GM23248 (cell line): Measurements from ENCODE around the gene NHLRC2. TPM values are rescaled to one million over a fixed set of nuclear protein-coding genes. Genes with fewer than 3 reads are reported as not detected.

Experiments
- DNase-seq: peaks from one replicate; pipeline ENCODE4 v3.0.0-alpha.2; 2015
- H2AFZ ChIP-seq: fragments of 200-600 bp; sonication (generic); 2 replicates; pipeline ENCODE4 v1.6.1; 2016; ENCODE audit warnings: antibody characterized with exemption
- H3F3A ChIP-seq: fragments of 200-600 bp; sonication (generic); 2 replicates; pipeline ENCODE4 v1.6.1; 2016; ENCODE audit warnings: mild to moderate bottlenecking, antibody characterized with exemption, mixed run types; ENCODE audit not compliant: insufficient read depth
- H3K27ac ChIP-seq: fragments of 200-600 bp; sonication (generic); 2 replicates; pipeline ENCODE4 v1.5.1; 2016; ENCODE audit warnings: mild to moderate bottlenecking
- H3K27me3 ChIP-seq: fragments of 200-600 bp; sonication (generic); replicated peaks from 2 replicates; pipeline ENCODE4 v1.6.1; 2016; ENCODE audit warnings: mild to moderate bottlenecking; ENCODE audit not compliant: insufficient read depth
- H3K36me3 ChIP-seq: fragments of 200-600 bp; sonication (generic); 2 replicates; pipeline ENCODE4 v1.6.1; 2016; ENCODE audit warnings: low read depth, mild to moderate bottlenecking
- H3K4me1 ChIP-seq: fragments of 200-600 bp; sonication (generic); 2 replicates; pipeline ENCODE4 v1.6.1; 2016; ENCODE audit warnings: mild to moderate bottlenecking; ENCODE audit not compliant: insufficient read depth
- H3K4me2 ChIP-seq: fragments of 200-600 bp; sonication (generic); one replicate; pipeline ENCODE4 v1.6.1; 2016; ENCODE audit warnings: mild to moderate bottlenecking; ENCODE audit not compliant: unreplicated experiment
- H3K4me3 ChIP-seq: fragments of 200-600 bp; sonication (generic); 2 replicates; pipeline ENCODE4 v1.5.1; 2016; ENCODE audit warnings: mild to moderate bottlenecking
- H3K79me2 ChIP-seq: fragments of 200-600 bp; sonication (generic); 2 replicates; pipeline ENCODE4 v1.6.1; 2016; ENCODE audit warnings: mild to moderate bottlenecking; ENCODE audit not compliant: insufficient read depth
- H3K9ac ChIP-seq: fragments of 200-600 bp; sonication (generic); 2 replicates; pipeline ENCODE4 v1.6.1; 2016; ENCODE audit warnings: mild to moderate bottlenecking
- H3K9me2 ChIP-seq: fragments of 200-600 bp; sonication (generic); 2 replicates; pipeline ENCODE4 v1.6.1; 2016; ENCODE audit warnings: mixed run types, mild to moderate bottlenecking, moderate library complexity; ENCODE audit not compliant: insufficient read depth
- H3K9me3 ChIP-seq: fragments of 200-600 bp; sonication (generic); one replicate; pipeline ENCODE4 v1.6.1; 2017; ENCODE audit warnings: low read depth
- H4K20me1 ChIP-seq: fragments of 200-600 bp; sonication (generic); 2 replicates; pipeline ENCODE4 v1.6.0; 2016; ENCODE audit not compliant: insufficient read depth
- EZH2 ChIP-seq: fragments of 200-600 bp; sonication (generic); IDR thresholded peaks from 2 replicates; pipeline ENCODE4 v1.6.1; 2018; ENCODE audit warnings: antibody characterized with exemption, mild to moderate bottlenecking; ENCODE audit not compliant: insufficient read depth, poor library complexity, severe bottlenecking
- EZH2phosphoT487 ChIP-seq: fragments of 200-600 bp; sonication (generic); IDR thresholded peaks from 2 replicates; pipeline ENCODE4 v1.6.1; 2018; ENCODE audit warnings: antibody characterized with exemption, moderate library complexity, mild to moderate bottlenecking, low read depth; ENCODE audit not compliant: insufficient read depth
- WGBS, 2 experiments: methylation state at CpG; one replicate each; pipeline ENCODE4 v1.1.6; 2015 to 2017; ENCODE audit warnings: low lambda C conversion rate in 2 of 2, low coverage in 1 of 2; ENCODE audit errors: missing lambda C conversion rate in 2 of 2; 5-methylcytosine and 5-hydroxymethylcytosine counted together
- in situ Hi-C: fragments of 300-500 bp; cut with MboI; formaldehyde crosslinking; loops from 2 replicates; pipeline ENCODE4 v1.15.0; 2020
- polyA plus RNA-seq: library from polyadenylated mRNA; unstranded; fragments of >200 nt; fragmentation: Nextera tagmentation; extraction: Ambion mirVana; gene quantifications from 2 replicates; pipeline ENCODE4 v1.2.1, GENCODE V29; 2016
- total RNA-seq: library from RNA; depleted of rRNA; stranded (reverse); fragments of >200 nt; shearing (Covaris generic); gene quantifications from 2 replicates; pipeline ENCODE4 v1.2.3, GENCODE V29; 2014

Gene NHLRC2
- total and polyA plus RNA-seq, 2 experiments from 2014 or later, result 10.1 to 10.2 TPM

- Histone ChIP-seq H3K27me3 (no peaks in the 10 kb centered on the region), H3K9ac (no peak overlapping the region), H3K9me3 (no peaks in the 10 kb centered on the region), H3K27ac (no peak overlapping the region), H3K4me1 (no peaks in the 10 kb centered on the region), H3F3A (no peaks in the 10 kb centered on the region), H2AFZ (no peak overlapping the region), H4K20me1 (no peaks in the 10 kb centered on the region), H3K4me2 (no peak overlapping the region), H3K9me2 (no peaks in the 10 kb centered on the region), H3K4me3 (no peak overlapping the region), H3K36me3 (peaks cover 18% of the 10 kb centered on the region; the same call in 1 of the 2 replicates), H3K79me2 (no peaks in the 10 kb centered on the region)
- in situ Hi-C loops, result no loop called here
- TF ChIP-seq EZH2phosphoT487 (no peak), EZH2 (no peak)
- 78 to 79% methylated on average over 2 of the region's 2 CpGs for WGBS, 2 experiments
- DNase-seq, result no peak
These were observed 60.5 kb downstream of the NHLRC2 start for GRCh38 chr10:113914956-113915355.

GRCh38 chr10:113915540-113915939, 61.1 kb downstream of the NHLRC2 start:
- no peak overlapping the region for H3K27ac ChIP-seq
- no peaks in the 10 kb centered on the region for H3K79me2 ChIP-seq
- no peaks in the 10 kb centered on the region for H3K4me1 ChIP-seq
- H2AFZ ChIP-seq, result no peak overlapping the region
- H3K27me3 ChIP-seq, result no peaks in the 10 kb centered on the region
- no peak overlapping the region for H3K4me2 ChIP-seq
- no peak overlapping the region for H3K4me3 ChIP-seq
- no peak for TF ChIP-seq EZH2phosphoT487
- no peak for TF ChIP-seq EZH2
- no peaks in the 10 kb centered on the region for H4K20me1 ChIP-seq
- H3F3A ChIP-seq, result no peaks in the 10 kb centered on the region
- H3K36me3 ChIP-seq, result peaks cover 18% of the 10 kb centered on the region; the same call in 1 of the 2 replicates
- H3K9me3 ChIP-seq, result no peaks in the 10 kb centered on the region
- no peak for DNase-seq
- WGBS, 2 experiments, result 100% methylated on average over 2 of the region's 2 CpGs
- H3K9ac ChIP-seq, result no peak overlapping the region
- H3K9me2 ChIP-seq, result no peaks in the 10 kb centered on the region
- in situ Hi-C loops, result no loop called here

GRCh38 chr10:113916053-113916452, 61.6 kb downstream of the NHLRC2 start:
- no peaks in the 10 kb centered on the region for H4K20me1 ChIP-seq
- H3K36me3 ChIP-seq, result peaks cover 13% of the 10 kb centered on the region; the same call in 1 of the 2 replicates
- H3K27me3 ChIP-seq, result no peaks in the 10 kb centered on the region
- H3K9me2 ChIP-seq, result no peaks in the 10 kb centered on the region
- no peak overlapping the region for H3K27ac ChIP-seq
- DNase-seq, result no peak
- no peaks in the 10 kb centered on the region for H3K4me1 ChIP-seq
- no peaks in the 10 kb centered on the region for H3K9me3 ChIP-seq
- WGBS, 2 experiments, result 96 to 97% methylated on average over 2 of the region's 2 CpGs
- TF ChIP-seq EZH2phosphoT487 (no peak), EZH2 (no peak)
- H3K4me3 ChIP-seq, result no peak overlapping the region
- H3K79me2 ChIP-seq, result no peaks in the 10 kb centered on the region
- in situ Hi-C loops, result no loop called here
- no peak overlapping the region for H2AFZ ChIP-seq
- H3K9ac ChIP-seq, result no peak overlapping the region
- no peaks in the 10 kb centered on the region for H3F3A ChIP-seq
- H3K4me2 ChIP-seq, result no peak overlapping the region

- Histone ChIP-seq H3K4me3 (no peak overlapping the region), H3K4me1 (no peaks in the 10 kb centered on the region), H3K9ac (no peak overlapping the region), H3K79me2 (no peaks in the 10 kb centered on the region), H3K9me2 (no peaks in the 10 kb centered on the region), H3K36me3 (0 out of 2 replicates have a peak, but pooled peaks cover 4% of the 10 kb centered on the region), H3K27me3 (no peaks in the 10 kb centered on the region), H3K27ac (no peak overlapping the region), H2AFZ (no peak overlapping the region), H4K20me1 (no peaks in the 10 kb centered on the region), H3K4me2 (no peak overlapping the region), H3F3A (no peaks in the 10 kb centered on the region), H3K9me3 (no peaks in the 10 kb centered on the region)
- DNase-seq, result no peak
- 96 to 98% methylated on average over 3 of the region's 3 CpGs for WGBS, 2 experiments
- TF ChIP-seq EZH2 (no peak), EZH2phosphoT487 (no peak)
- in situ Hi-C loops, result no loop called here
These were observed 63.2 kb downstream of the NHLRC2 start for GRCh38 chr10:113917636-113918035.

- WGBS, 2 experiments, result 11 to 16% methylated on average over 3 of the region's 3 CpGs
- Histone ChIP-seq H3K9ac (no peak overlapping the region), H3K4me2 (no peak overlapping the region), H3K36me3 (no peaks in the 10 kb centered on the region), H4K20me1 (no peaks in the 10 kb centered on the region), H3K9me3 (no peaks in the 10 kb centered on the region), H3K27me3 (no peaks in the 10 kb centered on the region), H3K79me2 (no peaks in the 10 kb centered on the region), H3K4me1 (no peaks in the 10 kb centered on the region), H3K9me2 (no peaks in the 10 kb centered on the region), H3K4me3 (no peak overlapping the region), H3K27ac (no peak overlapping the region), H3F3A (no peaks in the 10 kb centered on the region), H2AFZ (no peak overlapping the region)
- TF ChIP-seq EZH2phosphoT487 (no peak), EZH2 (no peak)
- DNase-seq, result no peak
- in situ Hi-C loops, result no loop called here
These were observed 65.7 kb downstream of the NHLRC2 start for GRCh38 chr10:113920114-113920513.
